HG03469 (cell line): Measurements from ENCODE around the gene PRPF39.
A peak's percentile ranks its signal among the peaks of the same experiment; 100 is the strongest.
"Not testable (repeated sequence)": the region's sequence is repeated elsewhere in the genome, so short reads cannot be mapped to it uniquely, and the experiment has no call there.

Experiments used
- ATAC-seq: cut with Tn5 transposase; IDR thresholded peaks from one replicate; pipeline ENCODE4 v1.9.1; 2021; ENCODE audit warnings: mild to moderate bottlenecking, moderate library complexity, moderate number of reproducible peaks; ENCODE audit not compliant: unreplicated experiment

Gene PRPF39

DNA sequence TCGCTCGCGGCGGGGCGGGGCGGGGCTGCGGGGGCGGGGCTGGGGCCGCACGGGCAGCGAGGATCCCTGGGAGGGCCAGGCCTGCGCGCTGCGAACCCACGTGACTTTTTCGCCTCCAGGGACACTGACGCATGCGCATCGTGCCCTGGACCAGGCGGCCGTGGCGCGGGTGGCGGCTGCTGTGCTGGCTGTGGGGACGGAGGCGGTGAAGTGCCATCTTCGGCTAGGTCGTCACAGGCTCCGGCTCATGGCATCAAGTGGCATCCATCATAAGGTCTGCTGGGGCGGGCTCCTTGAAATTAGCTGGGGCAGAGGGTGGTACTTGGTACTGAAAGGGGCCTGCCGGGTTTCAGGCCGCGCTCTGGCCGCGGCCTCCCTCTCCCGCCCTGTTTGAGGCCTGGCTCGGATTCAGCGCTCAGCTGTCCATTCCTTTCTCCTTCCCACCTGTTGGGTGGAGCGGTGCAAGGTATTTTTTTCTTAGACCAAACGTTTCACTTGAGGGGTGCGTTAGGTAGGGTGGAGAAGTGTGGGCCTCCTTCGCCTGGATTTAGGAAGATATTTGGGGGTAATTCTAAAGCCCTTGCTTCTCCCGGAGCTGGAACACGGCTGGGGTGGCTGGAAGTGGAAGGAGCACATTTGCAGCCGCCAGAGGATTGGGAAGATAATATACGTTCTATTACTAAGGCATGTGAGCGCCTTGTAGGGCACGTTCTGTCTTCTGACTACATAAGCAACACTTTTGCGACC lies at the start of gene PRPF39:
TSS of gene PRPF39 (plus strand) at position 141 of the 747 bp plus-strand sequence. CDS start 11,124 bp downstream, outside the sequence.
- peak; percentile 94 for ATAC-seq

DNA sequence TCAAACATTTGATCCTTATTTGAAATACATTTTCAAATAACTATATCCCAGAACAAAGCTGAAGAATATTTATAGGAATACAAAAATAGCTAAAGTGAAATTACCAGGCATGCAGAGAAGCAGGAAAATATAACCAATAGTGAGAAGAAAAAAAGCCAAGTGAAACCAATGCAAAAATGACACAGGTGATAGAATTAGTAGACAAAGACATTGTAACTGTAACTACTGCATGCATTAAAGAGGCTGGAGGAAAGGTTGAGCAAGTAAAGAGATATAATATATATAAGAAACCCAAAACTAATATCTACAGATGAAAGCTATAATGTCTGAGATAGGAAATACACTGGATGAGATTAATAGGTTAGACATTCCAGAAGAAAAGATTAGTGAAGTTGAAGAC lies 49.2 kb upstream of the PRPF39 start:
- no peak for ATAC-seq

GRCh38 chr14:45038256-45038655 lies 45.7 kb upstream of the PRPF39 start:
- no peak for ATAC-seq

DNA sequence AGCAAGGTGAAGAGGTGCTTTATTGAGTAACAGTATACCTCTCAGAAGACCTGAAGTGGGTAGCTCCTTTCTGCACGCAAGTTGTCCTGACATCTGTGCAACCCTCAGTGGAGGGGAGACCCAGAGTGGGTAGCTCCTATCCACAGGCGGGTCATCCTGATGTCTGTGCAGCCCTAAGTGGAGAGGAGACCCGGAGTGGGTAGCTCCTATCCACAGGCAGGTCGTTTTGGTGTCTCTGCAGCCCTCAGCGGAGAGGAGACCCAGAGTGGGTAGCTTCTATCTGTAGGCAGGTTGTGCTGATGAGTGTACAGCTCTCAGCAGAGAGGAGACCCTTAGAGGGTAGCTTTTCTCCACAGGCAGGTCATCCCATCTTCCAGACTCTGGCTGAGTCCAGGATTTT lies 45.1 kb upstream of the PRPF39 start:
- no peak for ATAC-seq

DNA sequence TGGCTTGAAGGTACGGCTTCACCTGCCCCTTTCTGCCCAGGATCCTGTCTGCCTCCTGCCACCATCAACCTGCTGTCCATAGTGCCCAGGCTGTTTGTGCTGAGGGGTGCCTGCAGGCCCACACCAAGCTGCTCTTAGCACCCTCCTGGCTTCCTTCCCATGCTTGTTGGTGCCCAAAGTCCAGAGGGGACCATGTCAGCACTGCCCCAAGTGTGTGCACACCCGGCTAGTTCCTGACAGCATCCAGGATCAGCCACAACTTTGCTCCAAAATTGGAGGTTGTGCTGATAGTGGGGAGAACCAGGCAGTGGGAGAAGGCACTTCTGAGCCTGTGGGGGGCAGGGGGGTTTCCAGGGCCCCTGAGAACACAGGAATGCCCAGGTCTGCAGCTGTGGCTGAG lies 44.5 kb upstream of the PRPF39 start:
- no peak for ATAC-seq

DNA sequence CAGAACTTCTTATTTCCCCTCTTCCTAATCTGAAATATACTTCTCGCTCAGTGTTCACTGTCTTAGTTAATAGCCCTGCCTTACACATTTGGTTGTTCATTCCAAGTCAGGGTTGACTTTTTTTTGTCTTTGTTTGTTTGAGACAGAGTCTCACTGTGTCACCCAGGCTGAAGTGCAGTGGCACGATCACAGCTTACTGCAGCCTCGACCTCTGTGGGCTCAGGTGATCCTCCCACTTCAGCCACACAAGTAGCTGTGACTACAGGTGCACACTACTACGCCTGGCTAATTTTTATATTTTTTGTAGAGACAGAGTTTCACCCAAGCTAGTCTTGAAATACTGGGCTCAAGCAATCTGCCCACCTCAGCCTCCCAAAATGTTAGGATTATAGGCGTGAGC lies 42.3 kb upstream of the PRPF39 start:
- no peak for ATAC-seq

GRCh38 chr14:45044638-45045037 lies 39.3 kb upstream of the PRPF39 start:
- no peak for ATAC-seq

DNA sequence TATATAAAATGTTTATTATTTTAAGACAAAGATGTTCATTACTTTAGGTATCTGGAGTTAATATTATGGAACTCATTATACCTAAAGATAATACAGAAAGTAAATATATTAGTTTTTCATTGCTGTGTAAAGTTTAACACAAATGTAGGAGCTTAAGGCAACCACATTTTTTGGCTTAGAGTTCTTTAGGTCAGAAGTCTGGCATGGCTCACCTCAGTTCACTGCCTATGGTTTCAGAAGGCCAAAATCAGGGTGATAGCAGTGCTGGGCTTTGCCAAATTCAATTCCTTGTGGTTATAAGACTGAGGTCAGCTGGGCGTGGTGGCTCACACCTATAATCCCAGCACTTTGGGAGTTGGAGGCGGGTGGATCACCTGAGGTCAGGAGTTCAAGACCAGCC lies 35.5 kb upstream of the PRPF39 start:
- ATAC-seq = no peak

- ATAC-seq = no peak
Measured at GRCh38 chr14:45051180-45051579, 32.7 kb upstream of the PRPF39 start.

- ATAC-seq = no peak
Measured at GRCh38 chr14:45051896-45052295, 32.0 kb upstream of the PRPF39 start.

- no peak for ATAC-seq
Measured at GRCh38 chr14:45057349-45057748, 26.6 kb upstream of the PRPF39 start.

GRCh38 chr14:45057881-45058364 lies 26.0 kb upstream of the PRPF39 start:
- no peak for ATAC-seq

GRCh38 chr14:45060551-45060950 lies 23.4 kb upstream of the PRPF39 start:
- no peak for ATAC-seq

DNA sequence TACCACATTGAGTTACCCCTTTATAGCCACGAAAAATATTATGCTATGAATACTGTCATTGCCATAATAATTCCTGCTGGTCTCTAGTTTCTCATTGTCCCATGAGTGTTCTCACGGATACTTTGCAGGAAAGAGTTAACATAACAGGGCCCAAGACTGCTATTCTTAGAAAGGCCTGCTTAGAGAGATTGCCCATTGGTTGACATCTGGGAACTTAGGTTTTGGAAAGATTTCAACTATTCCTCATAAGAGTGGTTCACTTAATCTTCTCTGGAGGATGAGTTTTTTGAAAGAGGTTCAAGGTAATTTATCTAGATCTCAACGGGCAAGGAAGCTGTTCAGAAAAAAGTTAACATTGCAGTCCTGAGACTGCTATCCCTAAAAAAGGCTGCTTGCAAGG lies 18.4 kb upstream of the PRPF39 start:
- ATAC-seq = no peak

DNA sequence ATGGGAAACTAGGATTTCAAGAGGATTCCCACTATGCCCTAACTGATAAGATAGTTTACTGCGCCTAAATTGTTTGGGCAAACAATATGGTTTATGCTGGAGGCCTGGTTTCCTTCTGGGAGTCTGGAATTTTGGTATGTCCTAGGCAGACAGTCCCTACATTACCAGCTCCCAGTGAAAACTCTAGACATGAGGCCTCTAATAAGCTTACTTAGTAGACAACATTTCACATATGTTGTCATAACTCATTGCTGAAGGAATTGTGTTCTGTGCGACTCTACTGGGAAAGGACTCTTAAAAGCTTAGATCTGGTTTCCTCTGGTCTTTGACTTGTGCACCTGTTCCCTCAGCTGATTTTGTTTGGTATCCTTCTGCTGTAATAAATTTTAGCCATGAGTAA lies 18.0 kb upstream of the PRPF39 start:
- no peak for ATAC-seq

GRCh38 chr14:45066667-45067066 lies 17.2 kb upstream of the PRPF39 start:
- no peak for ATAC-seq

DNA sequence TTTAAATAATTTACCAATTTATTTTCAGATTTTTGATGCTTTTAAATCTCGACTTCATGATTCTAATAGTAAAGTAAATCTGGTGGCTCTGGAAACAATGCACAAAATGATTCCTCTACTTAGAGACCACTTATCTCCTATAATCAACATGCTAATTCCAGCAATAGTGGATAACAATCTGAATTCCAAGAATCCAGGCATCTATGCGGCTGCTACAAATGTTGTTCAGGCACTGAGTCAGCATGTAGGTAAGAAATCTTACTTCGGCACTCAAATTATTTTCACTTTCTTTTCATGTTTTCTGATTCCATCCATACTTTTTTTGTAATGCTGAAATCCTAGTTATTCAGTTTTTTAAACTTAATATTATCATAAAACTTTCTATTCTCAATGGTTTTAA lies 15.5 kb upstream of the PRPF39 start:
- ATAC-seq = no peak

GRCh38 chr14:45070215-45070614 lies 13.7 kb upstream of the PRPF39 start:
- ATAC-seq = no peak

DNA sequence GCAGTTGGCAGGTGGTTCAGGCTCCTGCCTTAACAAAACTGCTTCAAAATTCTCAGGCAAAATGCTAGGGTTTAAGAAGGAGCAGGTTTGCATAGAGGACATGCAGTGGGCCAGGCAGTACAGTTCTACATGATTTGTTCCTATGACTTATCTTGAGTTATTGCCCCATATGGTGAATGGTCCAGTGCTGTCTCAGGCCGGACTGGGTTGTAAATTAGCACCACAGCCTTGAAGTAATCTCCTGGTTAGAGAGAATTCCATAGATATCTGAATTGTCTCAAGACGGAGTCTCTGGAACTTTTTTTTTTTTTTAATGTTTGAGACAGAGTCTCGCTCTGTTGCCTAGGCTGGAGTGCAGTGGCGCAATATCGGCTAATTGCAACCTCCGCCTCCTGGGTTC lies 11.8 kb upstream of the PRPF39 start:
- no peak for ATAC-seq

DNA sequence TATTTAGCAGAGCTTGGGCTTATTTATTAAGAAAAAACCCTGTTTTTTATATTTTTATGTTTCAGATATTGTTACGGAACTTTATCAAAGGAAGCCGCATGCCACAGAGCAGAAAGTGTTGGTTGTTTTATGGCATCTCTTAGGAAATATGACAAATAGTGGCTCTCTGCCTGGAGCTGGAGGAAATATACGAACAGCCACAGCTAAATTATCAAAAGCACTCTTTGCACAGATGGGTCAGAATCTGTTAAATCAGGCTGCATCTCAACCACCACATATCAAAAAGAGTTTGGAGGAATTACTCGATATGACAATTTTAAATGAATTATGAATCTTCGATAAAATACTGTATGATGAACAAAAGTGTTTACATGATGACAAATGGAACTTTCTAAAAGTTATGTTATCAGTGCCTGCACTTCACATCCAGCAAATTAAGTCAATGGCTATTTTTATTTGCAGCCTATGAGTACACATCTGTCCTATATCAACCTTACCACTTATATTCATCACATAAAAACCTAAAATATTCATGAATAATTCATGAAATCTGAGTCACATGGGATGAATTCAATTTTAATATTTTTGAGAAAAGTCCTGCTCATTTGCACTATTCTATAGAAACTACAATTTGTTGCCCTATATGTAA lies 10.6 kb upstream of the PRPF39 start:
- no peak for ATAC-seq

DNA sequence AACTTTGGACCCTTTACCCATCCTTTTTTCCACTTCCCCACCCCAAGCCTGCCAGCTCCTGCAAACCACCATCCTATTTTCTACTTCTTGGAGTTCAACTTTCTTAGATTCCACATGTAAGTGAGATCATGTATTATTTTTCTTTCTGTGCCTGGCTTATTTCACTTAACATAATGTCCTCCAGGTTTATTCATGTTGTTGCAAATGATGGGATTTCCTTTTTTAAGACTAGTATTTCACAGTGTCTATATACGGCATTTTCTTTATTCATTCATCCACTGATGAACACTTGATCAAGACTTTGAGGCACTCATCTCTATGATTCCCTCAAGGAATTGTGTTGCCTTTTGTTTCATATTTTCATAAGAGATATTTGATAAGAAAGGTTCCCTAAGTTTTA lies 5.6 kb upstream of the PRPF39 start:
- ATAC-seq = no peak

DNA sequence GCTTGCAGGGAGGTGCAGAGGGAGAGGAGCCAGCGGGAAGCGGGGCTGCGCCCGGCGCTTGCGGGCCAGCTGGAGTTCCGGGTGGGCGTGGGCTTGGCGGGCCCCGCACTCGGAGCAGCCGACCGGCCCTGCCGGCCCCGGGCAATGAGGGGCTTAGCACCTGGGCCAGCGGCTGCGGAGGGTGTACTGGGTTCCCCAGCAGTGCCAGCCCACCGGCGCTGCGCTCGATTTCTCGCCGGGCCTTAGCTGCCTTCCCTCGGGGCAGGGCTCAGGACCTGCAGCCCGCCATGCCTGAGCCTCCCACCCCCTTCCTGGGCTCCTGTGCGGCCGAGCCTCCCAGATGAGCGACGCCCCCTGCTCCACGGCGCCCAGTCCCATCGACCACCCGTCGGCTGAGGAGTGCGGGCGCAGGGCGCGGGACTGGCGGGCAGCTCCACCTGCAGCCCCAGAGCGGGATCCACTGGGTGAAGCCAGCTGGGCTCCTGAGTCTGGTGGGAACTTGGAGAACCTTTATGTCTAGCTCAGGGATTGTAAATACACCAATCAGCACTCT lies 3.4 kb upstream of the PRPF39 start:
- ATAC-seq = not testable (repeated sequence)
